Measurements from ENCODE around the gene B3GALT4.

GRCh38 chr6:33236328-33236727, 40.6 kb upstream of the B3GALT4 start:
- TF ChIP-seq CTCF (IDR thresholded peaks at IDR 0.05; ENCODE audit: insufficient read depth, low read length, poor library complexity, severe bottlenecking): no peak
- no peak for TF ChIP-seq EZH2phosphoT487 (conservative IDR thresholded peaks at IDR 0.05; ENCODE audit: low read length)
